Liver (tissue), 9 donors: ENCODE data around the gene MEGF11. TPM values are rescaled to one million over a fixed set of nuclear protein-coding genes. Genes with fewer than 3 reads are reported as not detected.

Experiments
- DNase-seq: peaks from one replicate; pipeline ENCODE4 v3.0.0-alpha.2; 2017; ENCODE audit warnings: low spot score
- H3K27ac ChIP-seq, 2 donors: one replicate each; pipeline ENCODE4 v1.7.0; 2013; ENCODE audit warnings: inconsistent platforms in 2 of 2, low read length in 2 of 2, control low read depth in 1 of 2, low read depth in 1 of 2, mild to moderate bottlenecking in 1 of 2
- H3K27me3 ChIP-seq, 4 donors: one replicate each; pipeline versions ENCODE4 v1.6.1 to v1.7.0; 2013; ENCODE audit warnings: low read length in 3 of 4, inconsistent platforms in 1 of 4, mild to moderate bottlenecking in 1 of 4, moderate library complexity in 1 of 4; ENCODE audit not compliant: control insufficient read depth in 4 of 4, insufficient read depth in 4 of 4
- H3K36me3 ChIP-seq, 4 donors: one replicate each; pipeline versions ENCODE4 v1.6.1 to v1.7.0; 2013; ENCODE audit warnings: low read length in 3 of 4, mild to moderate bottlenecking in 3 of 4, low read depth in 1 of 4, moderate library complexity in 1 of 4; ENCODE audit not compliant: control insufficient read depth in 4 of 4, insufficient read depth in 3 of 4
- H3K4me1 ChIP-seq, 4 donors: one replicate each; pipeline versions ENCODE4 v1.6.1 to v1.7.0; 2013; ENCODE audit warnings: low read length in 3 of 4, mild to moderate bottlenecking in 3 of 4, moderate library complexity in 1 of 4; ENCODE audit not compliant: control insufficient read depth in 4 of 4, insufficient read depth in 4 of 4
- H3K4me3 ChIP-seq, 3 donors: one replicate each; pipeline versions ENCODE4 v1.6.1 to v1.7.0; 2013; ENCODE audit warnings: low read length in 3 of 3, control low read depth in 1 of 3, low read depth in 1 of 3, mild to moderate bottlenecking in 1 of 3
- H3K9ac ChIP-seq, 2 donors: one replicate each; pipeline ENCODE4 v1.7.0; 2013; ENCODE audit warnings: low read length in 2 of 2, mild to moderate bottlenecking in 2 of 2, moderate library complexity in 2 of 2, control low read depth in 1 of 2, low read depth in 1 of 2
- H3K9me3 ChIP-seq, 4 donors: one replicate each; pipeline versions ENCODE4 v1.6.1 to v1.7.0; 2013; ENCODE audit warnings: low read length in 3 of 4; ENCODE audit not compliant: control insufficient read depth in 4 of 4
- FOXA1 ChIP-seq: IDR thresholded peaks from 2 replicates; pipeline ENCODE4 v1.6.1; 2016; ENCODE audit warnings: antibody characterized with exemption
- FOXA2 ChIP-seq: IDR thresholded peaks from 2 replicates; pipeline ENCODE4 v1.6.1; 2016; ENCODE audit warnings: antibody characterized with exemption
- GABPA ChIP-seq, 2 donors: IDR thresholded peaks in 1 of 2; conservative IDR thresholded peaks in 1 of 2; 2 replicates each; pipeline ENCODE4 v1.6.1; 2016; ENCODE audit warnings: antibody characterized with exemption in 2 of 2, mild to moderate bottlenecking in 1 of 2, moderate library complexity in 1 of 2
- HNF4A ChIP-seq, 2 donors: conservative IDR thresholded peaks; 2 replicates each; pipeline ENCODE4 v1.6.1; 2016; ENCODE audit warnings: antibody characterized with exemption in 2 of 2, mild to moderate bottlenecking in 2 of 2
- HNF4G ChIP-seq: IDR thresholded peaks from 2 replicates; pipeline ENCODE4 v1.6.1; 2016; ENCODE audit warnings: antibody characterized with exemption
- JUND ChIP-seq, 2 donors: IDR thresholded peaks; 2 replicates each; pipeline ENCODE4 v1.6.1; 2016; ENCODE audit warnings: antibody characterized with exemption in 2 of 2
- MAX ChIP-seq: IDR thresholded peaks from 2 replicates; pipeline ENCODE4 v1.6.1; 2016; ENCODE audit warnings: antibody characterized with exemption
- NR2F2 ChIP-seq: IDR thresholded peaks from 2 replicates; pipeline ENCODE4 v1.6.1; 2016; ENCODE audit warnings: antibody characterized with exemption
- RAD21 ChIP-seq, 2 donors: IDR thresholded peaks; 2 replicates each; pipeline ENCODE4 v1.6.1; 2016; ENCODE audit warnings: antibody characterized with exemption in 2 of 2, mild to moderate bottlenecking in 2 of 2
- SP1 ChIP-seq: IDR thresholded peaks from 2 replicates; pipeline ENCODE4 v1.6.1; 2018; ENCODE audit warnings: antibody characterized with exemption, mild to moderate bottlenecking
- TAF1 ChIP-seq: conservative IDR thresholded peaks from 2 replicates; pipeline ENCODE4 v1.6.1; 2016; ENCODE audit warnings: antibody characterized with exemption, mild to moderate bottlenecking
- WGBS: extraction: QIAGEN DNeasy Blood & Tissue Kit; methylation state at CpG from one replicate; pipeline ENCODE4 v1.1.7; 2013; 5-methylcytosine and 5-hydroxymethylcytosine counted together
- polyA plus RNA-seq, 2 donors: library from polyadenylated mRNA; stranded (reverse) in 1 of 2; unstranded in 1 of 2; fragments of 200-250 nt in 1 of 2; fragments of >200 nt in 1 of 2; fragmentation: Nextera tagmentation in 1 of 2; extraction: Ambion mirVana in 1 of 2; gene quantifications; one replicate each; pipeline versions ENCODE4 v1.2.1 to v1.2.3, GENCODE V29; 2013 to 2015
- total RNA-seq, 2 donors: library from RNA; depleted of rRNA; stranded (reverse); fragments of >200 nt; gene quantifications; one replicate each; pipeline ENCODE4 v1.2.3, GENCODE V29; 2014
- TF ChIP-seq, protein P1 (sequence below): IDR thresholded peaks from 2 replicates; pipeline ENCODE4 v1.6.1; 2016; ENCODE audit warnings: antibody characterized with exemption
- TF ChIP-seq, protein P2 (sequence below): fragments of 150-350 bp; IDR thresholded peaks from 2 replicates; pipeline ENCODE4 v1.5.1; 2017; ENCODE audit warnings: improper control_type of control experiment, low read depth, low read length; ENCODE audit not compliant: missing input control
- TF ChIP-seq, protein P3 (sequence below): IDR thresholded peaks from 2 replicates; pipeline ENCODE4 v1.6.1; 2016; ENCODE audit warnings: antibody characterized with exemption, mild to moderate bottlenecking
- donor health status: healthy.
- donor health status: healthy.
- donor health status: healthy.
- donor health status: healthy.
- donor health status: healthy.

The MEGF11 gene
- total and polyA plus RNA-seq, 4 donors, result under 0.01 to 0.51 (median 0.03) TPM; not detected in 1

DNA sequence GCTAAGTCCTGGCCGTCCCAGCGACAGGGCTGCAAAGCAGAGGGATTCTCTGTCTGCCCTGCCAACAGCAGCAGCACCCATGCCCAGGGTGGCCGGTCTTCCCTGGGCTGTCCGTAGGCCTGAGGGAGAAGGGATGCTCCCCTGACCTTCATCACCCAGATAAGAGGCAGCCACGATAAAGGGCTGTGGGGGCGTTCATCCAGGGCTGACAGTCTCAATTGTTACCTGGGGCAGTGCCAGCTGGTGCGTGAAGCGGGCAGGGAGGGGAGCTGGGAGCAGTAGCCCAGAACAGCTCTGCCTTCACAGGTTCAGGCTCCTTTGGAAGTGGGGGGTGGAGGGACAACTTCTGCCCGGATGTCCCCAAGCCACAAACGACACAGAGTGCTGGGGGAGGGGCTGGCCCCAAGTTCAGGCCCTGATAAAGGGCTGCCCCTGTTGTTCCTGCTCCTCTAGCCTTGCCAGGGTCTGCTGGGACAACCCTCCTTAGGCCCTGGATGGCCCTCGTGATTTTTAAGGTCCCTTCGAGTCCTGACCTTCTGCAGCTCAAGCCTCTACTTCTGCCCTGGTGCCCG is 289.6 kb downstream of the MEGF11 start:
- Histone ChIP-seq H3K4me1 (no peaks in the 10 kb centered on the region), H3K4me3 (no peak overlapping the region), H3K27me3 (peaks cover 0 to 10% (median 2%) of the 10 kb centered on the region in 4 donors), H3K36me3 (no peaks in the 10 kb centered on the region), H3K27ac (no peak overlapping the region), H3K9ac (no peak overlapping the region), H3K9me3 (no peaks in the 10 kb centered on the region)
- WGBS, result 48% methylated on average over 13 of the region's 13 CpGs
- no peak for TF ChIP-seq FOXA1
- no peak for TF ChIP-seq SP1
- TF ChIP-seq, protein P1, sequence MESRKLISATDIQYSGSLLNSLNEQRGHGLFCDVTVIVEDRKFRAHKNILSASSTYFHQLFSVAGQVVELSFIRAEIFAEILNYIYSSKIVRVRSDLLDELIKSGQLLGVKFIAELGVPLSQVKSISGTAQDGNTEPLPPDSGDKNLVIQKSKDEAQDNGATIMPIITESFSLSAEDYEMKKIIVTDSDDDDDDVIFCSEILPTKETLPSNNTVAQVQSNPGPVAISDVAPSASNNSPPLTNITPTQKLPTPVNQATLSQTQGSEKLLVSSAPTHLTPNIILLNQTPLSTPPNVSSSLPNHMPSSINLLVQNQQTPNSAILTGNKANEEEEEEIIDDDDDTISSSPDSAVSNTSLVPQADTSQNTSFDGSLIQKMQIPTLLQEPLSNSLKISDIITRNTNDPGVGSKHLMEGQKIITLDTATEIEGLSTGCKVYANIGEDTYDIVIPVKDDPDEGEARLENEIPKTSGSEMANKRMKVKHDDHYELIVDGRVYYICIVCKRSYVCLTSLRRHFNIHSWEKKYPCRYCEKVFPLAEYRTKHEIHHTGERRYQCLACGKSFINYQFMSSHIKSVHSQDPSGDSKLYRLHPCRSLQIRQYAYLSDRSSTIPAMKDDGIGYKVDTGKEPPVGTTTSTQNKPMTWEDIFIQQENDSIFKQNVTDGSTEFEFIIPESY, result no peak
- TF ChIP-seq NR2F2, result no peak
- TF ChIP-seq HNF4G, result no peak
- TF ChIP-seq, protein P2, sequence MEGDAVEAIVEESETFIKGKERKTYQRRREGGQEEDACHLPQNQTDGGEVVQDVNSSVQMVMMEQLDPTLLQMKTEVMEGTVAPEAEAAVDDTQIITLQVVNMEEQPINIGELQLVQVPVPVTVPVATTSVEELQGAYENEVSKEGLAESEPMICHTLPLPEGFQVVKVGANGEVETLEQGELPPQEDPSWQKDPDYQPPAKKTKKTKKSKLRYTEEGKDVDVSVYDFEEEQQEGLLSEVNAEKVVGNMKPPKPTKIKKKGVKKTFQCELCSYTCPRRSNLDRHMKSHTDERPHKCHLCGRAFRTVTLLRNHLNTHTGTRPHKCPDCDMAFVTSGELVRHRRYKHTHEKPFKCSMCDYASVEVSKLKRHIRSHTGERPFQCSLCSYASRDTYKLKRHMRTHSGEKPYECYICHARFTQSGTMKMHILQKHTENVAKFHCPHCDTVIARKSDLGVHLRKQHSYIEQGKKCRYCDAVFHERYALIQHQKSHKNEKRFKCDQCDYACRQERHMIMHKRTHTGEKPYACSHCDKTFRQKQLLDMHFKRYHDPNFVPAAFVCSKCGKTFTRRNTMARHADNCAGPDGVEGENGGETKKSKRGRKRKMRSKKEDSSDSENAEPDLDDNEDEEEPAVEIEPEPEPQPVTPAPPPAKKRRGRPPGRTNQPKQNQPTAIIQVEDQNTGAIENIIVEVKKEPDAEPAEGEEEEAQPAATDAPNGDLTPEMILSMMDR, result no peak
- TF ChIP-seq RAD21 (IDR thresholded peaks at IDR 0.05), result no peak
- TF ChIP-seq, protein P3, sequence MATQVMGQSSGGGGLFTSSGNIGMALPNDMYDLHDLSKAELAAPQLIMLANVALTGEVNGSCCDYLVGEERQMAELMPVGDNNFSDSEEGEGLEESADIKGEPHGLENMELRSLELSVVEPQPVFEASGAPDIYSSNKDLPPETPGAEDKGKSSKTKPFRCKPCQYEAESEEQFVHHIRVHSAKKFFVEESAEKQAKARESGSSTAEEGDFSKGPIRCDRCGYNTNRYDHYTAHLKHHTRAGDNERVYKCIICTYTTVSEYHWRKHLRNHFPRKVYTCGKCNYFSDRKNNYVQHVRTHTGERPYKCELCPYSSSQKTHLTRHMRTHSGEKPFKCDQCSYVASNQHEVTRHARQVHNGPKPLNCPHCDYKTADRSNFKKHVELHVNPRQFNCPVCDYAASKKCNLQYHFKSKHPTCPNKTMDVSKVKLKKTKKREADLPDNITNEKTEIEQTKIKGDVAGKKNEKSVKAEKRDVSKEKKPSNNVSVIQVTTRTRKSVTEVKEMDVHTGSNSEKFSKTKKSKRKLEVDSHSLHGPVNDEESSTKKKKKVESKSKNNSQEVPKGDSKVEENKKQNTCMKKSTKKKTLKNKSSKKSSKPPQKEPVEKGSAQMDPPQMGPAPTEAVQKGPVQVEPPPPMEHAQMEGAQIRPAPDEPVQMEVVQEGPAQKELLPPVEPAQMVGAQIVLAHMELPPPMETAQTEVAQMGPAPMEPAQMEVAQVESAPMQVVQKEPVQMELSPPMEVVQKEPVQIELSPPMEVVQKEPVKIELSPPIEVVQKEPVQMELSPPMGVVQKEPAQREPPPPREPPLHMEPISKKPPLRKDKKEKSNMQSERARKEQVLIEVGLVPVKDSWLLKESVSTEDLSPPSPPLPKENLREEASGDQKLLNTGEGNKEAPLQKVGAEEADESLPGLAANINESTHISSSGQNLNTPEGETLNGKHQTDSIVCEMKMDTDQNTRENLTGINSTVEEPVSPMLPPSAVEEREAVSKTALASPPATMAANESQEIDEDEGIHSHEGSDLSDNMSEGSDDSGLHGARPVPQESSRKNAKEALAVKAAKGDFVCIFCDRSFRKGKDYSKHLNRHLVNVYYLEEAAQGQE, result no peak
- no peak for TF ChIP-seq TAF1
- no peak for TF ChIP-seq GABPA (IDR thresholded peaks at IDR 0.05 in 1 of 2, conservative IDR thresholded peaks at IDR 0.05 in 1 of 2)
- no peak for TF ChIP-seq MAX
- no peak for TF ChIP-seq HNF4A (conservative IDR thresholded peaks at IDR 0.05)
- TF ChIP-seq JUND (IDR thresholded peaks at IDR 0.05), result no peak
- no peak for DNase-seq

DNA sequence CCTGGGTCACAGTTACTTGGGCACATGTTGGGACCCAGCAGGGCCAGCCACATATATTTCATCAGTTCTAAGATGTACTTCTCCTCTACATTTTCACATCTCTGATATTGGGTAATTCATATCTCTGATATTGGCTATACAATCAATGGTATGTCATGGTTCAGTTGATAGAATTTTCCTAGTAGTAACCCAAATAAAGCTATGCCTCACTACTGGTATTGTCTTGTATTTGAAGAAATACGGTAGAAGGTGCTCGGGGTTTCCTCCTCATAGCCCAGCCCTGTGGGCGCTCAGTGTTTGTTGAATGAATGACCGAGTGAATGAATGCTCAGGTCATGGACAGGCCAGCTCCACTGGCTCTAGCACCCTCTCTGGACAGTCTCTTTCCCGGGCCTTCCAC is 290.2 kb downstream of the MEGF11 start:
- no peak overlapping the region for H3K9ac ChIP-seq
- no peaks in the 10 kb centered on the region for H3K9me3 ChIP-seq
- no peaks in the 10 kb centered on the region for H3K4me1 ChIP-seq
- DNase-seq, result no peak
- no peak for TF ChIP-seq NR2F2
- TF ChIP-seq FOXA2, result no peak
- H3K27ac ChIP-seq, result no peak overlapping the region
- H3K36me3 ChIP-seq, result no peaks in the 10 kb centered on the region
- no peak overlapping the region for H3K4me3 ChIP-seq
- 41% methylated on average over 5 of the region's 5 CpGs for WGBS
- peaks cover 0 to 8% (median 2%) of the 10 kb centered on the region in 4 donors for H3K27me3 ChIP-seq
